ENCODE data around the gene FN1.

The FN1 gene

GRCh38 chr2:215313255-215313613 is 122.6 kb downstream of the FN1 start:
- no peak for TF ChIP-seq TAF1 (IDR thresholded peaks at IDR 0.05; ENCODE audit: low read depth)
- no peak for TF ChIP-seq EP300 (IDR thresholded peaks at IDR 0.05; ENCODE audit: borderline replicate concordance)
- no peak for TF ChIP-seq FOXM1 (IDR thresholded peaks at IDR 0.05; ENCODE audit: borderline replicate concordance, low read depth)
- TF ChIP-seq EGR1 (IDR thresholded peaks at IDR 0.05), result no peak
- TF ChIP-seq YY1 (IDR thresholded peaks at IDR 0.05; ENCODE audit: low read depth), result no peak
- no peak for TF ChIP-seq CEBPB (IDR thresholded peaks at IDR 0.05)
- no peak for TF ChIP-seq TCF12 (IDR thresholded peaks at IDR 0.05; ENCODE audit: low read depth)
- no peak for TF ChIP-seq RAD21 (IDR thresholded peaks at IDR 0.05; ENCODE audit: low read depth)
- no peak for TF ChIP-seq REST (IDR thresholded peaks at IDR 0.05; ENCODE audit: low read depth)
- no peak for TF ChIP-seq USF1 (IDR thresholded peaks at IDR 0.05)
- no peak for TF ChIP-seq NFIC (IDR thresholded peaks at IDR 0.05)
- no peak for TF ChIP-seq TEAD4 (IDR thresholded peaks at IDR 0.05)
- TF ChIP-seq CREB1 (IDR thresholded peaks at IDR 0.05; ENCODE audit: low read depth), result no peak
- no peak for TF ChIP-seq ZBTB7A (IDR thresholded peaks at IDR 0.05; ENCODE audit: low read depth)
- no peak for TF ChIP-seq MAX (IDR thresholded peaks at IDR 0.05)

- peak; percentile 52; the same call in 1 of the 2 replicates for TF ChIP-seq ZBTB7A (IDR thresholded peaks at IDR 0.05; ENCODE audit: low read depth)
- TF ChIP-seq NFIC (IDR thresholded peaks at IDR 0.05), result peak; percentile 63
- TF ChIP-seq TAF1 (IDR thresholded peaks at IDR 0.05; ENCODE audit: low read depth), result peak; percentile 63
- TF ChIP-seq CEBPB (IDR thresholded peaks at IDR 0.05), result no peak; the same call in 1 of the 2 replicates
- peak; percentile 68; the same call in 1 of the 2 replicates for TF ChIP-seq YY1 (IDR thresholded peaks at IDR 0.05; ENCODE audit: low read depth)
- peak; percentile 64 for TF ChIP-seq EGR1 (IDR thresholded peaks at IDR 0.05)
- peak; percentile 99 for TF ChIP-seq MAX (IDR thresholded peaks at IDR 0.05)
- TF ChIP-seq CREB1 (IDR thresholded peaks at IDR 0.05; ENCODE audit: low read depth), result no peak
- TF ChIP-seq FOXM1 (IDR thresholded peaks at IDR 0.05; ENCODE audit: borderline replicate concordance, low read depth), result peak; percentile 15; the same call in 1 of the 2 replicates
- peak; percentile 98 for TF ChIP-seq USF1 (IDR thresholded peaks at IDR 0.05)
- TF ChIP-seq TCF12 (IDR thresholded peaks at IDR 0.05; ENCODE audit: low read depth), result peak; percentile 44; the same call in 1 of the 2 replicates
Observed at GRCh38 chr2:215311625-215312396, 124.1 kb downstream of the FN1 start, which contains the start of gene ATIC. ATIC (plus strand) TSS chr2:215312059; CDS start chr2:215312143, 84 bp downstream.

Measured in Ishikawa (cell line).